Esophagus squamous epithelium (tissue), 4 donors: ENCODE measurements around the gene BPIFB3.

Experiments used
- CTCF ChIP-seq, 6 experiments: fragments of 450-650 bp in 4 of 6; fragments of 200-600 bp in 2 of 6; sonication (generic) in 2 of 6; IDR thresholded peaks; one replicate each; pipeline ENCODE4 v1.5.1; 2016 to 2019; ENCODE audit warnings: antibody characterized with exemption in 6 of 6, mild to moderate bottlenecking in 4 of 6, moderate library complexity in 4 of 6
- POLR2A ChIP-seq, 4 donors: fragments of 450-650 bp; IDR thresholded peaks; one replicate each; pipeline ENCODE4 v1.6.1; 2017; ENCODE audit warnings: antibody characterized with exemption in 4 of 4, mild to moderate bottlenecking in 4 of 4, moderate library complexity in 3 of 4

DNA sequence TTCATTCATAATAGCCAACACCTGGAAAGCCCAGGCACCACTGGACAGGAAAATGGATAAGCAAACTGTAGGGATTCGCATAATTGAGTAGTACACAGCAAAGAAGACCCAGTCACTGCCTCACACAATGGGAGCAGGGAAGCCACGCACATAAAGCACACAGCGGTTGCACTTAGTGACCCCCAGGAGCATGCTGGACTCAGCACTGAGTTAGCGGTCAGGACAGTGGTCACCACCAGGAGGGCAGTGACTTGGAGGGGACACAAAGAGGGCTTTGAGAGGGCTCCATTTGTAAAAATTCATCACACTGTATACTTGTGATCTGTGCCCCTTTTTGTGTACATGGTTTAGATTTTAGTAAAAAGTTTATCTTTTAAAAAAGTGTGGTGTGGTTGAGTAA, 2.4 kb upstream of the BPIFB3 start:
- TF ChIP-seq POLR2A (IDR thresholded peaks at IDR 0.05) (no peak), CTCF (IDR thresholded peaks at IDR 0.05) (no peak)
